HCT116 (cell line): ENCODE data around the gene NAT9. TPM values are rescaled to one million over a fixed set of nuclear protein-coding genes. Genes with fewer than 3 reads are reported as not detected.

Experiments
- ATAC-seq: fragments of 200-7000 bp; cut with Tn5 transposase; 2 replicates; pipeline ENCODE4 v1.9.1; 2020; ENCODE audit warnings: mild to moderate bottlenecking, moderate library complexity
- BruUV-seq: library from RNA; stranded (reverse); fragments of 400-500 nt; replicated peaks from 2 replicates; lab custom pipeline; 2021; lab: Mats Ljungman, UMichigan
- CTCF ChIA-PET: fragments of 300-600 bp; sonication (Branson Sonifier 250); formaldehyde crosslinking; loops from one replicate; lab custom pipeline; 2021; ENCODE audit warnings: antibody characterized with exemption; lab: Charles Lee
- POLR2A ChIA-PET: fragments of 300-600, 350-600 bp; sonication (Branson Sonifier 250); formaldehyde crosslinking; loops from one replicate; lab custom pipeline; 2021; ENCODE audit warnings: antibody characterized with exemption; lab: Charles Lee
- RAD21 ChIA-PET, 2 experiments: fragments of 300-600 bp; sonication (Branson Sonifier 250); formaldehyde crosslinking; loops; one replicate each; lab custom pipeline; 2023; ENCODE audit warnings: low total read pairs in 2 of 2; ENCODE audit not compliant: uncharacterized antibody in 2 of 2, unreplicated experiment in 2 of 2, low non-redundant PET in 1 of 2; lab: Charles Lee
- DNase-seq: peaks from one replicate; pipeline ENCODE4 v3.0.0-alpha.2; 2010; ENCODE audit warnings: low read depth, low spot score
- H2AFZ ChIP-seq: fragments of 200-600 bp; shearing (Covaris generic), sonication (generic); 2 replicates; pipeline ENCODE4 v1.6.1; 2017; ENCODE audit warnings: low read depth, mixed run types, mixed read lengths, antibody characterized with exemption, low read length; ENCODE audit not compliant: poor library complexity, severe bottlenecking
- H3K27ac ChIP-seq: 2 replicates; pipeline ENCODE4 v1.5.1; 2012; ENCODE audit warnings: low read depth, low read length
- H3K27me3 ChIP-seq: fragments of 200-600 bp; sonication (generic); 2 replicates; pipeline ENCODE4 v1.6.1; 2016; ENCODE audit warnings: mixed run types, low read length, mixed read lengths; ENCODE audit not compliant: insufficient read depth
- H3K36me3 ChIP-seq, 2 experiments: fragments of 200-500 bp in 1 of 2; fragments of 200-600 bp in 1 of 2; sonication (Bioruptor generic) in 1 of 2; sonication (generic) in 1 of 2; 2 replicates each; pipeline versions ENCODE4 v1.5.1 to v1.6.1; 2014 to 2016; ENCODE audit warnings: low read length in 2 of 2, inconsistent platforms in 1 of 2, mixed read lengths in 1 of 2, mixed run types in 1 of 2; ENCODE audit not compliant: insufficient read depth in 2 of 2, control insufficient read depth in 1 of 2
- H3K4me1 ChIP-seq, 2 experiments: fragments of 200-600 bp in 1 of 2; sonication (generic) in 1 of 2; 2 replicates each; pipeline versions ENCODE4 v1.5.1 to v1.6.1; 2012 to 2017; ENCODE audit warnings: low read length in 2 of 2, inconsistent platforms in 1 of 2, mild to moderate bottlenecking in 1 of 2, mixed read lengths in 1 of 2, mixed run types in 1 of 2, moderate library complexity in 1 of 2; ENCODE audit not compliant: insufficient read depth in 2 of 2, control insufficient read depth in 1 of 2
- H3K4me2 ChIP-seq: fragments of 200-600 bp; sonication (generic); 2 replicates; pipeline ENCODE4 v1.6.1; 2017; ENCODE audit warnings: mixed run types, low read length, mixed read lengths
- H3K4me3 ChIP-seq, 2 experiments: fragments of 200-600 bp in 1 of 2; sonication (generic) in 1 of 2; replicated peaks in 1 of 2; 2 replicates each; pipeline ENCODE4 v1.5.1; 2011 to 2016; ENCODE audit warnings: low read length in 2 of 2, control low read depth in 1 of 2, low read depth in 1 of 2, mild to moderate bottlenecking in 1 of 2, mixed read lengths in 1 of 2, mixed run types in 1 of 2
- H3K79me2 ChIP-seq: fragments of 200-600 bp; sonication (generic); 2 replicates; pipeline ENCODE4 v1.6.1; 2017; ENCODE audit warnings: mild to moderate bottlenecking, mixed run types, low read length, moderate library complexity, mixed read lengths; ENCODE audit not compliant: insufficient read depth
- H3K9ac ChIP-seq: fragments of 200-600 bp; sonication (generic); 2 replicates; pipeline ENCODE4 v1.6.1; 2016; ENCODE audit warnings: low read length, mixed read lengths
- H3K9me2 ChIP-seq: fragments of 200-600 bp; sonication (generic), shearing (Covaris generic); 2 replicates; pipeline ENCODE4 v1.6.1; 2017; ENCODE audit warnings: mixed run types, mild to moderate bottlenecking, moderate library complexity; ENCODE audit not compliant: insufficient read depth
- H3K9me3 ChIP-seq, 2 experiments: fragments of 200-500 bp in 1 of 2; fragments of 200-600 bp in 1 of 2; sonication (Bioruptor generic) in 1 of 2; sonication (generic) in 1 of 2; 2 replicates each; pipeline ENCODE4 v1.6.1; 2014 to 2017; ENCODE audit warnings: low read length in 2 of 2, mixed read lengths in 2 of 2, inconsistent platforms in 1 of 2, low read depth in 1 of 2, mild to moderate bottlenecking in 1 of 2, mixed run types in 1 of 2, moderate library complexity in 1 of 2; ENCODE audit not compliant: control insufficient read depth in 1 of 2, insufficient read depth in 1 of 2
- H4K20me1 ChIP-seq: fragments of 200-600 bp; sonication (generic), shearing (Covaris generic); 2 replicates; pipeline ENCODE4 v1.6.1; 2017; ENCODE audit warnings: mixed run types, mild to moderate bottlenecking, moderate library complexity; ENCODE audit not compliant: insufficient read depth
- ATF3 ChIP-seq: IDR thresholded peaks from 2 replicates; pipeline ENCODE4 v1.6.1; 2012
- CBX3 ChIP-seq: IDR thresholded peaks from 2 replicates; pipeline ENCODE4 v1.6.1; 2012; ENCODE audit warnings: low read depth
- ELF1 ChIP-seq: IDR thresholded peaks from 2 replicates; pipeline ENCODE4 v1.6.1; 2012; ENCODE audit warnings: low read depth, borderline replicate concordance
- EZH2 ChIP-seq: fragments of 200-600 bp; sonication (generic); IDR thresholded peaks from 2 replicates; pipeline ENCODE4 v1.6.1; 2017; ENCODE audit warnings: antibody characterized with exemption, mixed run types
- EZH2phosphoT487 ChIP-seq: fragments of 200-600 bp; IDR thresholded peaks from 2 replicates; pipeline ENCODE4 v1.6.1; 2018; ENCODE audit warnings: antibody characterized with exemption, borderline replicate concordance
- JUND ChIP-seq: IDR thresholded peaks from 2 replicates; pipeline ENCODE4 v1.6.1; 2012
- POLR2A ChIP-seq: IDR thresholded peaks from 2 replicates; pipeline ENCODE4 v1.7.0; 2011; ENCODE audit warnings: borderline replicate concordance; ENCODE audit not compliant: insufficient read depth, insufficient read length; ENCODE audit errors: extremely low read depth
- POLR2AphosphoS5 ChIP-seq: IDR thresholded peaks from 2 replicates; pipeline ENCODE4 v1.6.1; 2011; ENCODE audit warnings: mild to moderate bottlenecking, low read depth, low read length, moderate library complexity
- REST ChIP-seq: IDR thresholded peaks from 2 replicates; pipeline ENCODE4 v1.6.1; 2012; ENCODE audit warnings: low read depth
- SIN3A ChIP-seq: IDR thresholded peaks from 2 replicates; pipeline ENCODE4 v1.6.1; 2012; ENCODE audit warnings: low read depth
- SP1 ChIP-seq: IDR thresholded peaks from 2 replicates; pipeline ENCODE4 v1.6.1; 2012; ENCODE audit warnings: low read depth
- TCF7L2 ChIP-seq: IDR thresholded peaks from 2 replicates; pipeline ENCODE4 v1.7.0; 2011; ENCODE audit warnings: borderline replicate concordance, inconsistent platforms; ENCODE audit not compliant: insufficient read depth, insufficient read length; ENCODE audit errors: extremely low read depth
- ZNF274 ChIP-seq: fragments of 200-500 bp; sonication (Bioruptor generic); IDR thresholded peaks from 2 replicates; pipeline ENCODE4 v1.6.1; 2014; ENCODE audit warnings: mild to moderate bottlenecking, low read depth, low read length, inconsistent platforms
- intact Hi-C: fragments of 100-400 bp; cut with micrococcal nuclease; formaldehyde crosslinking; loops from 2 replicates; pipeline ENCODE4 v1.10.0; 2022
- total RNA-seq: library from RNA; stranded (reverse); gene quantifications from one replicate; pipeline ENCODE4 v1.2.1, GENCODE V29; 2021; ENCODE audit not compliant: unreplicated experiment

The NAT9 gene
- total RNA-seq, 1 experiment from 2014 or later: 88.7 TPM

DNA sequence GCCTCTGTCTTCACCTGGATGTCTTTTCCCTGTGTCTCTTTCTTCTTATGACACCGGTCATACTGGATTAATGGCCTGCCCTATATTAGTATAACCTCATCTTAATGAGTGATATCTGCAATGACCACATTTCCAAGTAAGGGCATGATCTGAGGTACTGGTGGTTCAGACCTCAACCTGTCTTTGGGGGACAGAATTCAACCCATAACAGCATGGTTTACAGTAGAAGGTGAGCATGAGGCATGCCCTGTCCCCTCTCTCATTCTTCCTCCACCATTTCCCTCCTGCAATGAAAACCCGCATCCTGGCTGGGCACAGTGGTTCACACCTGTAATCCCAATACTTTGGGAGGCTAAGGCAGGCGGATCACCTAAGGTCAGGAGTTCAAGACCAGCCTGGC lies 41.9 kb downstream of the NAT9 start:
- H3K36me3 ChIP-seq: no peaks in the 10 kb centered on the region
- ATAC-seq (no peak), DNase-seq (no peak)
- intact Hi-C loops: no loop called here
- RAD21 ChIA-PET: no interaction called here
- H3K4me3 ChIP-seq: no peak overlapping the region
- H3K79me2 ChIP-seq: no peaks in the 10 kb centered on the region
- BruUV-seq: no TSS peak
- H3K4me1 ChIP-seq: peaks cover 20 to 27% of the 10 kb centered on the region in 2 experiments
- TF ChIP-seq CBX3: no peak
- no peak for TF ChIP-seq TCF7L2
- no peak for TF ChIP-seq SP1
- no peak for TF ChIP-seq POLR2AphosphoS5
- no peak for TF ChIP-seq REST
- TF ChIP-seq EZH2: no peak
- no peak for TF ChIP-seq POLR2A
- TF ChIP-seq EZH2phosphoT487: no peak
- TF ChIP-seq ZNF274: no peak
- TF ChIP-seq SIN3A: no peak
- no peak for TF ChIP-seq JUND
- TF ChIP-seq ATF3: no peak
- no peak for TF ChIP-seq ELF1
- TF ChIP-seq, all 23 proteins: peak for 0
- CTCF ChIA-PET: interaction anchor here (0.7 to 5.0 kb wide), 3 partner anchors 77 to 171 kb away, joined by 3 to 253 read pairs (median 3); no protein-coding TSS in a partner anchor
- H2AFZ ChIP-seq: no peak overlapping the region
- no peaks in the 10 kb centered on the region for H3K9me2 ChIP-seq
- H3K9me3 ChIP-seq: no peaks in the 10 kb centered on the region
- POLR2A ChIA-PET: no interaction called here
- no peaks in the 10 kb centered on the region for H3K27me3 ChIP-seq
- no peak overlapping the region for H3K9ac ChIP-seq
- no peak overlapping the region for H3K27ac ChIP-seq
- no peak overlapping the region for H3K4me2 ChIP-seq
- no peaks in the 10 kb centered on the region for H4K20me1 ChIP-seq
